ENCODE results near the gene HOXB5.

Gene HOXB5

DNA sequence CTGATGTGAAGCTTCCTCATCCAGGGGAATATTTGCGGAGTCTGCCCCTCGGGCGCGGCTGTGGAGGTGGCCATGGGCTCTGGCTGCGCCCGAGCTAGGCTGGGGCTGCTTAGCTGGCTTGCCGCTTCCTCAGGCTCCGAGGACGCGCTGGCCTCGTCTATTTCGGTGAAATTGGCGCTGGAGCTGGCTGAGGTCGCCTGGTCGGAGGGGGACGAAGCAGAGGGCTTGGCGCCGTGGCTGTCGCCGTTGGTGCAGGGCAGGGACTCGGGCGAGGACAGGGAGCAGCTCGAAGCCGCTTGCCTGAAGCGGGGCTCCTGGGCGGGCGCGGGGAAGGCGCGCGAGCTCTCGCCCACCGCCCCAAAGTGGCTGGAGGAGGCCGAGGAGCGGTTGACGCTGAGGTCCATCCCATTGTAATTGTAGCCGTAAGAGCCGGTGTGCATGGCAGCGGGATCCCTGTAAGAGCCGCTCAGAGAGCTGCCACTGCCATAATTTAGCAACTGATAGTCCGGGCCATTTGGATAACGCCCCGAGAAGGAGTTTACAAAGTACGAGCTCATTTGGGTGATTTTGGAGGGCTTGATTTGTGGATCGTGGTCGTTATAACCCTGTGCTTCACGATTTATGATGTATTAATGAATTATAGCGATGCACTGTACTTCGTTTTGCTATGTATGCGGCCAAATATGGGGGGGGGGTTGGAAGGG lies at the start of gene HOXB5:
TSS of gene HOXB5 (minus strand) at position 654 of the 704 bp plus-strand sequence. CDS start at position 557, 97 bp downstream.
- DNase-seq (ENCODE audit: low read depth) = no peak

DNA sequence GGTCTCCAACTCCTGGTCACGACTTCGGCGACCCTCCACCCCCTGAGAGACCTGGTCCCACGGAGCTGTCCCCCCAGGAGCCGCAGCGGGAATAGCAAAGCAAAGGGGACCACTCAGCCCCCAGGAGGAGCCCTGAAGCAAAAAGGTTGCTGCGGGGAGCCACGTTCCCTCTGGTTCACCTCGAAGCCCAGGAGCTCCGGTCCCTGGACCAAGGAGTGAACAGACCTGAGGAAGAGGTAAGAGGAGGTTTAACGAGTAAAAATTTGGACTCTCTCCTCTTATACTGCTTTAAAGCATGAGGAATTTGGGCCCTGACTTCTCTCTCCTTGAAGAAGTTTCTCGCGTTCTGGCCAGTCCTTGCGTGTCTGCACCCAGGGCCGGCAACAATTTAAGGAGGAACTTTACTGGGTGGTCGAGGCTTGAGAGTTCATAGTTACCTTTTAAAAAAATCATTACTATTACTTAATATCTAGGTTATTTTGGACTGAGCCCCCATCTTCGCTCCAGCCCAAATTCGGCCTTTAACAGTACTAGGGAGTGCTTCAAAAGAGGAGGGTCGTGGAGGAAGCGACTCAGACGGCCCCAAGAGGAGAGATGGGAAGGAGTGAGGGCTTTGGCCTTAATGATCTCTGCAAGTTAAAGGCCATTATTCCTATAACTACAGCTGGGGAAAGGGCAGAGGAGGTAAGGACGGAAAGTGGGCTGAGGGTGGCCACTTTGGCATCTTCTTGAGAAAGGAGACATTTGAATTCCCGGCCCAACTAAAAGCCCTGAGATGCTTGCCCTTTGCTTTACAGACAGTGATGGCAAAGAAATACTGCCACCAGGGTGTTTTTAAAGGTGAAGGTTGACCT lies 49.5 kb upstream of the HOXB5 start:
- DNase-seq (ENCODE audit: low read depth) = no peak

DNA sequence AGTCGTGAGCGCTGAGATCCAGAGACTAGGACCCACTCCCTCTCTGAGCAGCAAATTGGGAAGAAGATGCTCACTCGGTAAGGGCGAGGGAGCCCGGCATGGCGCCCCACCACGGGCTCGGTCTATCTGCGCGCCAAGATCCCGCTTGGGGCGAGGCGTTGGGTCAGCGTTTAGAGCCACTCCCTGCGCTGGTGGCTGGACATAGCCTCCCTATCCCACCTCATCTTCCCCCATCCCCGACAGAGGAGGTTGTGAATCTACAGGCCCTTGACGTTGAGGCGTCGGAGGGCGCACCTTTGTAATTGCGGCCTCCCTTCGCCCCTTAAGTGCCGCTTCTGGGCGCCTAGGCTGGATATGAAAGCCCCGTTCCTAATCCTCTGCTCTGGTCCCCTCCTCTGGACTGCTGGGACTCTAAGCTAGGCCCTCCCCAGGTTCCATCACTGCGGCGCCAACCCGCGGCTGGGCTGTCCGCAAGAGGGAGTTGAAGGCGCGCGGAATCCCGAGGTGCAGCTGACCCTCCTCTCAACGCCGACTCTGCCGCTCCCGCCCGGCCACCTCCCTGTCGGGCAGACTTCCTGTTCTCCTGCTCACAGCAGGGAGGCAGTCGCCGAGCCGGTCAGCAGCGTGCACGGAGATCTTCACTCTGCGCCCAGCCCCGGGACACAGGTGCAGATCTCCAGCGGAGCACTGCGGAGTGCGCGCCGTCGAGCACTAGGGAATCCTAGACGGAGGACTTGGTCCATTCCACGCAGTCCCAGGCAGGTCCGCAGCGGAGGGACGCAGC lies 48.7 kb upstream of the HOXB5 start:
- DNase-seq (ENCODE audit: low read depth) = no peak

DNA sequence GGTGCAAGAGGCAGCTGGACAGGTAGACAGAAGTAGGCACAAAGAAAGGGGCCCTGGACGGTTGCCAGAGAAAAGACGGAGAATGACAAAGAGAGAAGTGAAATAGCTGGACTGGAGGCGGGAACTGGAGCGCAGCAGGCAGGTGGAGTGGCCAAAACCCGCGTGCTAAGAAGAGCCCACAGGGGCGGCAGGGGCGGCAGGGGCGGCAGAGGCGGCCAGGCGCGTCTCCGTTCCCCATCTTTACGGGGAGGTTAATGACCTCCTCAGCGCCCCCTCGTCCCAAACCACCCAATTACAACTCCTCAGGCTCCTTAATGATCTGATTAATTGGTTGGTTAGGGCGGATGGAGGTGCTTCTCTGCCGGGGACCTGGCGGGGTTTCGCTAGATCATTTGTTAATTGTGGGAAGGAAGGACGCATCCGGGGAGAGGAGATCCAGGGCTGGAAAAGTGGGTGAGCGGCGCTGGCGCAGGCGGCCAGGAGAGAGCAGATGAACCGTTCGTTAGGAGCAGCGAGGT lies 48.0 kb upstream of the HOXB5 start:
- no peak for DNase-seq (ENCODE audit: low read depth)

DNA sequence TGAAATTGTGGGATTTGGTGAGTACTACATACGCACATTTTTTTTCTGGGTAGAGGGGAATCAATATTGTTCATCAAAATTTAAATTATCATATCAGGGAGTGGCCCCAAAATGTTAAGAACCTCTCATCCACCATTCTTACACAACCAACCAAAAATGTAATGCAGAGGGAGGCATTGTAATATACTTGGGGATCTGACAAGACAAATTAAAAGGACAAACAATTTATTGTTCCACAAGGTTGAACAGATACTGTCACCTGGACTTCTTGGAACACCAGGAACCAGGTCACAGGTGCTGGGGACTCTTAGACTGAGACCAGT lies 47.2 kb upstream of the HOXB5 start:
- DNase-seq (ENCODE audit: low read depth) = no peak

DNA sequence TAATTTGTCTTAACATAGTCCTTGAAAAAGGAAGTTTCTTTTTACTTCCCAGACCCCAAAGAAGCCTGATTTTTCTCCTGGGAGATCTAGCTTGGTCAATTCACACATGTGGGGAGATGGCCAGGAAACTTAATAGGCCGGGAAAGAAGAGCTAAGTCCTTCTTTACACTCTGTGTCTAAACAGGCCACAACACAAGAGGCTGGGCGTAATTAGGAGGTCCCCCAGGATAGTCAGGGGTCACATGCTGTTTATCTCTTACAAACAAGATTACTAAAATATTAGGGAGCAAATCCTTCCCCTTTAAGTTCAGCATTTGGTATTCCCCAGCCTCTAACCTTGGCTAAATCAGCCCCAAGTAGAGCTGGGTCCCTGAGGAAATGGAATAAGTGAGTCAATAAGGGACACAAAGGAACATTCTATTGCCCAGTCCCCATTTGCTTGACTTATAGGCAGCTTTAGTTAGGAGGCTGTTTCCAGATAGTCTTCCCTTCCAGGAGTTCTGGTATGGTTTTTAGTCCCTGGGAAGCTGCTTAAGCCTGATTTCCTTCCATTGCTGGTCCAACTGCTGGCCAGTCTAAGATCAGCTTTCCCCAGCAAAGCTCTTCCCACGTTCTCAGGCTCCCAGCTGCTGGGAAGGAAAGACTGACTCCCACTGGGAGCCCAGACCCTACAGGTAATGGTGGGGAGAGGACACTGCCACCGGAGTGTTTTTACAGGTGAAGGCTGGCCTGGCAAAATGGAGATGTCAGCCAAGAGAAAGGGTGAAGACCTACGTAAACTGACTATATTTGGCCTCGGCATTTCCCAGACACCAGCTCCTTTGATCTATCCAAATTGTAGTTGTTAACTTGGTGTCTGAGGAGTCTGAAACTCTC lies 46.6 kb upstream of the HOXB5 start:
- no peak for DNase-seq (ENCODE audit: low read depth)

DNA sequence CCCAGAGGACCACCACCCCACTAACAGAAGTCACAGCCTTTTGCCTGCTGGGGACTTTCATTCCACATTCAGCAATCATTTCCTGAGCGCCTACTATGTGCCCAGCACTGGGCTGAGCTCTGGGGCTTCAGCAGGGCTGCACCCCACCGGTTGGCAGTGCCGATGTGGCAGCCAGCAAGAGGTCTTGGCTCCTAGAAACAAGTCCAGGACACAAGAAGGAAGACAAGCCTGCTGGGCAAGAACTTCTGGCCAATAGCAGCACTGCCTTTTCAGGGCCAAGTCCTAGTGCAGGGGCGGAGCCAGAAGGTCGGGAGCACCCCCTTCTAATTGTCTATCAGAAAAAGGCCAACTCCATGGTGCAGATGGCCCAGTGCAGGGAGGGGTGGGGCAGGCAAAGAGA lies 45.6 kb upstream of the HOXB5 start:
- no peak for DNase-seq (ENCODE audit: low read depth)

DNA sequence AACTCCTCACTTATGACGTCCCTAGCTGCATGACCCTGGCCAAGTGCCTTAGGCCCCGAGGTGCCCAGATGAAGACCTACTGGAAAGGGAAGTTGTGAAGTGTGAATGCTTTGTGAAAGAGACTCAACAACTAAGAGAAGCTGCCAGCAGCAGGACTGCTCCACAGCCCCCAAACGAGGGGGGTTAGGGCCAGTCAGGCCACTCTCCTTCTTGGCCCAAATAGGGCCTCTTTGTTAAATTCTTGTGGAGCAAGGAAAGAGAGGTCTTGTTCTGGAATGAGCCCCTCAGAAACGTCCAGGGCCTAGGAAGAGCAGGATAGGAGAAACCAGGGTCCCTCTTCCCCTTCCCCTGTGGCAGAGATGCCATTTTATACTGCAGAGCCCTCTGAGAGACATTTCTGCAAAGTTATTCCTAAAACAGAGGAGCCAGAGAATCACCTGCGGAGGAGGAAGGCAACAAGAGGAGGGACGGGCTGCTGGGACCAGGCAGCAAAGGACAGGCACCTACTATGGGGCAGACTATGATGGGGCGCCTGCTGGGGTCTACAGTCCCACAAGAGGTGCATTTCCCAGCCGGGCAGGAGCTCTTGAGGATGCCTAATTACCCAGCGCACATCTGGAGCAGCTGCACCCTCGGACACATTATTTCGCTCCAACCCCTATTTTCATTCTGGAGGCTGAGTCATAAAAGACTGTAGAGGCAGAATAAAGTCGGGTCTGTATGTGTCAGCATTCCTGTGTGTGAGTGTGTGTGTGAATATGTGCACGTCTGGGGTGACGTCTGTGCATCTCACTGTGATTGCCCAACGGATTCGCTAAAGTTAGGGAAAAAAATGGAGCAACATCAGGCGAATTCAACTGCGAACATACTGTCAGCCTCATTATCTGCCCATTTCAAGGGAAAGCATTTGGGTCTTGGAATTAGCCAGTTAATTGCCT lies 44.0 kb upstream of the HOXB5 start:
- DNase-seq (ENCODE audit: low read depth) = no peak

DNA sequence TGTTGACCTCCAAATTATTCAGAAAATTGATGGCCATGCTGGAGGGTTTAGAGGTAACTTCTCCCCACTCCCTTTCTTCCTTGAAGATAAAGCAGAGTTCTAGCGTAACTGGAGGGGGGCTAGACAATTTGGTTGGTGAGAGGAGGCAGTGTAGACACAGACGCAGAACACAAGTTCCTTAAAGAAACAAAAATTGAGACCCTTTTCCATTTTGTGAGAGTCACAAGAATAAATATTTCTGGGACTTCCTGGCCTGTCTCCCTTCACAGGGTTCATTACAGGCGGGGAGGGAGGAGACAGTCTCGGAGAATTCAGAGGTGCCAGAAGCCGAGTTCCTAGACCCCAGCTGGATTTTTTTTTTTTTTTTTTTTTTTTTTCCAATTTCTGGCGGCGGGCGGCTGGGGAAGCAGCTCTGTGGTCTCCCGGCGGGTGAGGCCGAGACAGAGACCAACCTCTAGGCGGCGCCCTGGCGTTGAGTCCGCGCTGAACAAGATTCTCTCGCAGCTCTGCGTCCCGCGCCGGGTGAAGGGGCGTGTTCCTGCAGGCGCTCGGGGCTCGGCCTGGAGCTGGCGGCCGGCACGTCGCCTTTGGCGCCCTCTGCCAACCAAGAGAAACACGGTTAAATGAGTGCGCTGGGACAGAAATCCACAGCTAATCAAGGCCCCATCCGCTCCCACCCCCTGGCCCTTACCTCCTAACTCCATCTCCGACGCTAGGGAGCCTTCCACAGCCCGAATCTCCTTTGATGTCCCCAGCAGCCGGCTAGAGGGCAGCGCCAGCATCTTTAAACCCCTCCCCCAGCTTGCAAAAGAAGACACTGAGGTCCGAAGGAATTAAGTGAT lies 42.8 kb upstream of the HOXB5 start:
- DNase-seq (ENCODE audit: low read depth) = peak; percentile 65

DNA sequence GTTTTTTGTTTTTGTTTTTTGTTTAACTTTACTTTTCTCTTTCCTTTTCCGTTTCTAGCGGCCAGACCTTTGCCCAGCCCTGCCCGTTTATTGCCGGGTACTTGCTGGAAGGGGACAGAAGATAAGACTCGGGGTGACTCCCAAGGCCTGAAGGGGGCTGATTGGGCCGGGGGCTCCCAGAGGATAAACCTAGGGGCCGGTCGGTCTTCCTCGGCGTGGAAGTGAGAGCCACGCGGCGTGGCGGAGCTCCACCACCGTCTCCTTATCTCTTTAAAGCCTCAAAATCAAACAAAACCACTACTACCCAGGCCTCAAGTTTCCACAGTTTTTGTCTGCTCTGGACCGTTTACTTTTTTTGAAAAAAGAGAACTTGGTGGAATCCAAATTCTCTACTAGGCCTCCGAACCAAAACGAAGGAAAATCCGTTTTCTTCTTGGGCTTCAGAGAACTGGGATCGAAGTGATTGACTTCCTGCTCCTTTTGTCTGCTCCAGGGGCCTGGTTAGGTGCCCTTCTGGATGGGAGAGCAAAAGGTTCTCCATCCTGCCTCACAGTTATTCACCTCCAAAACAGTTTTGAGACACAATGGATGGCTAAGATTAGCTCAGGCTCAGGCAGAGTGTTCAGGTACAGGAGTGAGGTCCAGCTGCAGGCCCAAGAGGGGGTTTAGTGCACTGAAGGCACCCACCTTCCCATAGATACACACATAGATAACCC lies 41.1 kb upstream of the HOXB5 start:
- DNase-seq (ENCODE audit: low read depth) = no peak

DNA sequence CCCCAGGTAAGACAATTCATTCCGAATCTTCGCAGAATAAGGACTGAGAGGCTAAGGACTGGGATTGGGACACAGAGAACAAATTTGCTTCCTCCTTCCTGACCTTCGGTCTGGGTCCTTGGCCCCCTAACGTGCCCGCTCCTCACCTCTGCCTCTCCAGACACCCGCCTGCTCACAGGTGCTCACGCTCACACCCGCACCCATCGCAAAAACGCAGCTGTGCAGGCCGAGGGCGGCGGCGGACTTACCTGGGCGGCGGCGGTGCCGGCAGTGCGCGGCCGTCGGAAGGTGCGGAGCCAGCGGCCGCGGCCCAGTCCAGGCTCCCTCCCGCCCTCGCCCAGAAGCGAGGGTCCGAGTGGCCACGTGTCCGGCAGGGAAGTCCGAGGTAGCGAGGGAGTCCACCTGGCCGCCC lies 39.7 kb upstream of the HOXB5 start:
- DNase-seq (ENCODE audit: low read depth) = no peak

DNA sequence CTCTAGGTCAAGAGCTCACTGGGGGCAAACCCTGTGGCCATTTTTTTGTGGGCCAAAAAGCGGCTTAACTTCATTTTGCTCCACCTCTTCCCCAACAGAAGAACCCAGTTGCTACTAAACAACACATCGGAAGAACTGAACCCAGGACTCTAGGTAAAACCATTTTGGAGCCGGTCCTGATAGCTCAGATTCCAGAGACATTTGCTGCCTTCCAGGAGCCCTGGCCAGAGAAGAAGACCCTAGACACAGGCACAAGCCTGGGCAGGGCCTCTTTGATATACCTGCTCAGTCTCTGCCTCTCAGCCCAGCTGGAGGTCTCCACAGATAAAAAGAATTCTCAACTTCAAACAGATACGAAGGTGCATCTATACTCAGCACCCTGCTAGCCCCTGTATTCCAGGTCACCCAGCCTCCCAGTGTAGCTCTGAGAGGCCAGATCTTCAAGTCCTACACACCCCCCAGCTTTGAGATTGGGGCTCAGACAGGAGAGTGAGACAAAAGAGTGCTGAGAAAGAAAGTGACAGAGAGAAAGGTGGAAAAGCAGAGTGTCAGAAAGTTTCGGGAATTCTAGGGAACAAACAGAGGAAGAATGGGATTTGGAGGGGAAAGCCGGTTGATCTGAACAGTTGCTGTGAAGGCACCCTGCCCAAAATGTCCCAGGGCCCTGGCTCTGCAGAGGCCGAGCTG lies 39.1 kb upstream of the HOXB5 start:
- DNase-seq (ENCODE audit: low read depth) = no peak

DNA sequence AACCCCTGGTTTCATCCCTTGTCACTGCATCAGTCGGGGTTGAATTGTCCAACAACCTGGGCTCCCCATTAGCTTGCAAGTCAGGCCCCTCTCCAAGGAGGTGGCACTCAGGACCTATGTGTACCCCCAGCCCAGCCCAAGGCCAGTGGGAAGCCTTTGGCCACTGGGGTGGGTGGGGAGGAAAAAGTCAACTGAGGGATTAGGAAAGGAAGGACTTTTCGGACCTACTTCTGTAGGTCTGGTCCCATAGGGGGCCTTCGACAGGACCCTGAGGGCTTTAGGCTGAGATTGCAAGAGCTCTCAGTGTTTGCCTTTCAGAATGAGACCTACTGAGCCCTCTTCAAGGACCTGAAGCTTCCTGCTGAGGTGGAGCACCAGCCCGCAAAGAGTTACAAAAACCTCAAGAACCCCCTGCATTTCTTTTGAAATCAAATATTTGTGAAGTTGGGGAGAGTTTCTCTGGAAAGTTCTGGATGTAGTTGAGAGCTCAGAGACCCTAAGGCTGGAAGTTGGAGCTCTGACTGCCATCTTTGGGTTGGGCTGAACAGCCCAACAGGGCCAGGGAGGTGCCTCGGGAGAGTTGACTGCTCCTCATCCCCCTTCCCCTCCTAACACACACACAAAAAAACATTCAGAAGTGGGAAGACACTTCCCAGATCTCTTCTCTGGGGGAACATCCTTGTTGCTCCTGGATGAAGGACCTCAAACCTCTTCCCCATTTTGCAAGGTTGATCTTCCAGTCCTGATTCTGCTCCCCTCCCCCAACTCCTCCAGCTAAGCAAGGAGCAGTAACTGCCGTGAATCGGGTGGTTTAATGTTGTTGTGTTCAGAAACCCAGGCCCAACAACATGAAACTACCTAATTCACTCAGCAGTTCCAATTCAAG lies 38.4 kb upstream of the HOXB5 start:
- no peak for DNase-seq (ENCODE audit: low read depth)

DNA sequence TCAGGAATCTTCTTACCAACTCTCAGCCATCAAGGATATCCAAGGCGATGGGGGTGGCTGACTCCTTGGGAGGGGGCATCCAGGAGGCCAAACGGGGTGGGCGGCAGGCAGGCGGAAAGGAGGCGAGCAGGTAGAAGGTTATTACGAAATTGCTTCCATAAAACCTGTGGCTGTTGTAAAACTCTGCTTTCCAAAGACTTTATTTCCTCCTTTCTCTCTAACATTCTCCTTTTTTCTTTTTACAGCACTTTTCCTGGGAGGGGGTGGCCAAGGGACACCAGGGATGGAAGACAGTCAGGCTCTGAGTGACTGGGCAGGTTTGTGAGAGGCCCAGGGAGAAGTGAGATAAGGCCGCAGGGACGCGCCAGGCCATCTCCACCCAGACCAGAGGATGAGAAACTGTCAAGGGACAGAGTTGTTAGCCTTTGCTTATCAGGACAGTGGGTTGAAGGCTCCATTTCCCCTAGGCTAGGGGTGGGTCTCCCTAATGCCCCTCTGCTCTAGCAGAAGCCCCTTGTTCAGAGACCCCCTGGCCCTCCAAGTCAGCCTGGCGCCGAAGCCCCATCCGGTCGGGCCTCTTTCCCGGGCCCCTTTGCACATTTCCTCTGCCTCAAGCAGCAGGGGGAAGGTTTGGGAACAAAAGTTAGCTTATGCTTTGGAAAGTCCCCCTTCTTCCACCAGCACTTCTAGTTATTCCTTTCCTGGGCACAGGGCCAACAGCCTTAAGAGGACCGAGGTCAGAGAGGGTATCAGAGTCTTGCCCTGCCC lies 37.5 kb upstream of the HOXB5 start:
- DNase-seq (ENCODE audit: low read depth) = no peak

DNA sequence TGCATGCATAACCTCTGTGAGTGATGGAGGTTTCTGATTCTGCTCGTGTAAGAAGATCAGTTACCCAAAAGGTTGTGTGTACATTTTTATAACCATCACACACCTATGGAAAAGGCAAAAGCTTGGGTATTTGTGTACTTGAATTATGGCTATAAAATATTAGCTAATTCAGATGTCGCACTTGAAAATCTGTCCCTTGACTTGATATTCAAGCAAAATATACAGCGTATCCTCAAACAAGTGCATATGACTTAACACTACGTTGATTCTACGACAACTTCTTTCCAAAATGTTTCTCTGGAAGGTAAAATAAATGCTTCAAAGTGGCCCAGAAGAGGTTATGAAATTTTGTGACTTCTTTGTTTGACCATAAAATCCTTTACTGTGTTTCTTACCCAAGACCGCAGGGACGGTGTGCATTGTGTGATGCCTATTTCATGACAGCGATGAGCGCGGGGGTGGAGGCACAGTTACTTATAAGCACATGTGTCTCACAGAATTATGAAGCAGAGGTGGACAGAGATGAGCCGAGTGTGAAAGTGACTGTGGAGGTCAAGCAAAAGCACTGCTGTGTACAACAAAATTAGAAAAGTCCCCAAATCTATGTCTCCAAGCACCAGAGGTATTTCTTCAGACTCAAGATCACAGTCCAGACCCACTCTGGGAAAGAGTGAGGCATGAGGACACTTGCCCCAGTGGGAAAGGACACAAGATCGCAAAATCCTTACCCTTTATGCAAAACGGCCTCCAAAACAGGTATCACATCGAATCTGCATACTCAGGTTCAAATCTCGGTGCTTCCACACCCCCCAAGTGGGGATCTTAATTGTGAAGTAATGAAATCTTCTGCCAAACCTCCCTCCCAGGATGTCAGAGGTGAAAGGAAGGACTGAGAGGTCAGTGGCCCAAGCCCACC lies 36.7 kb upstream of the HOXB5 start:
- no peak for DNase-seq (ENCODE audit: low read depth)

Data from activated T-cell treated with anti-CD3 and anti-CD28 coated beads for 24 hours (primary cell).